Measurements from ENCODE around the gene ENTR1.
"Not testable (repeated sequence)": the region's sequence is repeated elsewhere in the genome, so short reads cannot be mapped to it uniquely, and the experiment has no call there.

Gene ENTR1

GRCh38 chr9:136437839-136438547 is 27.6 kb upstream of the ENTR1 start:
- DNase-seq = no peak

GRCh38 chr9:136437430-136437829 is 27.0 kb upstream of the ENTR1 start:
- DNase-seq = no peak

- no peak for DNase-seq
These were observed 25.7 kb upstream of the ENTR1 start for GRCh38 chr9:136436055-136436634.

- no peak for DNase-seq
These were observed 24.3 kb upstream of the ENTR1 start for GRCh38 chr9:136434580-136435169.

- no peak for DNase-seq
These were observed 23.6 kb upstream of the ENTR1 start for GRCh38 chr9:136433849-136434579.

GRCh38 chr9:136433043-136433715 is 22.8 kb upstream of the ENTR1 start:
- DNase-seq = no peak

- DNase-seq = no peak
These were observed 22.2 kb upstream of the ENTR1 start for GRCh38 chr9:136432591-136432990.

- DNase-seq = no peak
These were observed 21.5 kb upstream of the ENTR1 start for GRCh38 chr9:136431782-136432350.

- DNase-seq = no peak
These were observed 20.3 kb upstream of the ENTR1 start for GRCh38 chr9:136430588-136431234.

- DNase-seq = no peak
These were observed 19.5 kb upstream of the ENTR1 start for GRCh38 chr9:136429683-136430491.

GRCh38 chr9:136429075-136429628 is 18.7 kb upstream of the ENTR1 start:
- no peak for DNase-seq

GRCh38 chr9:136426787-136427186 is 16.4 kb upstream of the ENTR1 start:
- DNase-seq = no peak

GRCh38 chr9:136425367-136425766 is 15.0 kb upstream of the ENTR1 start:
- not testable (repeated sequence) for DNase-seq

- DNase-seq = no peak
These were observed 14.4 kb upstream of the ENTR1 start for GRCh38 chr9:136424750-136425362.

- DNase-seq = no peak
These were observed 13.2 kb upstream of the ENTR1 start for GRCh38 chr9:136423432-136424146.

GRCh38 chr9:136422876-136423275 is 12.5 kb upstream of the ENTR1 start:
- no peak for DNase-seq

GRCh38 chr9:136421791-136422190 is 11.4 kb upstream of the ENTR1 start:
- no peak for DNase-seq

GRCh38 chr9:136419092-136419420 is 8.6 kb upstream of the ENTR1 start:
- no peak for DNase-seq

- DNase-seq = no peak
These were observed 8.0 kb upstream of the ENTR1 start for GRCh38 chr9:136418182-136419091.
